HL-60/S4 treated with phorbol 12-myristate 13-acetate at 8.2 ng/mL for 4 days and 3 days (cell line): ENCODE data around the gene ONECUT2.

Experiments used
- in situ Hi-C: fragments of 300-500 bp; cut with MboI; formaldehyde crosslinking; loops from 2 replicates; pipeline ENCODE4 v1.15.0; 2022; ENCODE audit warnings: low sequenced_read_pairs

The ONECUT2 gene

GRCh38 chr18:57431002-57431382, 4.2 kb upstream of the ONECUT2 start:
- in situ Hi-C loops, result no loop called here

- in situ Hi-C loops, result no loop called here
These were observed 3.6 kb upstream of the ONECUT2 start for GRCh38 chr18:57431467-57432080.

- in situ Hi-C loops, result no loop called here
These were observed 3.0 kb upstream of the ONECUT2 start for GRCh38 chr18:57432140-57432539.

GRCh38 chr18:57432751-57433400, 2.3 kb upstream of the ONECUT2 start:
- in situ Hi-C loops, result no loop called here

GRCh38 chr18:57433482-57433881, 1.7 kb upstream of the ONECUT2 start:
- in situ Hi-C loops, result no loop called here

DNA sequence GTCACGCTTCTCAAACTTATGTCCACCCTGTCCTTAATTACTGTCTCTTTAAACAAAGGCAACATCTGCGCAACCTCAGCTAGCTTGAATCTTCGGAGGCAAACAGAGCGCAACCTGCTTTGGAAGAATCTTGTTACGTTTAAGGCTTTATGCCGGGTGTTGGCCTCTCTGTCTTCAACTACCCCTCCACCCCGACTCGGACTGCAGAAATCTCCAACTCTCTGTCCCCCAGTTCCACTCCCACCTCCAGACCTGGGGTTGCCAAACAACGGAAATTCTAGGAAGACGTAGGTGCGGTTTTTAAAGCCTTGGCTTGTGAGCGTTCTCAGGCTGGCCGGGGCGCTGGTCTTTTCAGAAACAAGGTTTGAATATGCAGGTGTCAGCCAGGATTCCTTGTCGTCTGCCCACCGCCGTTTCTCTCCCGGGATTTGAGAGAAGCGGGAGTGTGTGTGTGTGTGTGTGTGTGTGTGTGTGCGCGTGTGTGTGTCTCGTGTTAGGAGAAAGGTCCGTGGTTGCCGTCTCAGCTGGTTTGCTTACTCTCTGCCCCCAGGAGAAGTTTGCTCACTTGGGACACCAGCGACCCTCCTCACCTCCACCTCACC, 1.1 kb upstream of the ONECUT2 start:
- in situ Hi-C loops, result no loop called here

- in situ Hi-C loops, result no loop called here
These were observed 644 bp downstream of the ONECUT2 start for GRCh38 chr18:57435846-57436190.

GRCh38 chr18:57436191-57436964, 1.2 kb downstream of the ONECUT2 start:
- in situ Hi-C loops, result no loop called here

- in situ Hi-C loops, result no loop called here
These were observed 1.8 kb downstream of the ONECUT2 start for GRCh38 chr18:57436965-57437333.

DNA sequence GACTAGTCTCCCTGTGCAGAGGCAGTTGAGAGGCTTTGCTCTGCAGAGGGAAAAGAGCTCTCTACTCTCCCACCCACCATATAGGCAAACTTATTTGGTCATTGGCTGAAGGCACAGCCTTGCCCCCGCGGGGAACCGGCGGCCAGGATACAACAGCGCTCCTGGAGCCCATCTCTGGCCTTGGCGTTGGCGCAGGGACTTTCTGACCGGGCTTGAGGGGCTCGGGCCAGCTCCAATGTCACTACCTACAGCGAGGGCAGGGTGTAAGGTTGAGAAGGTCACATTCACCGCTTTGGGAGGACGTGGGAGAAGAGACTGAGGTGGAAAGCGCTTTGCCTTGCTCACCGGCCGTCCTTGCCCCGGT, 2.2 kb downstream of the ONECUT2 start:
- in situ Hi-C loops, result no loop called here

GRCh38 chr18:57437766-57438671, 2.8 kb downstream of the ONECUT2 start:
- in situ Hi-C loops, result no loop called here

- in situ Hi-C loops, result no loop called here
These were observed 3.8 kb downstream of the ONECUT2 start for GRCh38 chr18:57438743-57439608.

DNA sequence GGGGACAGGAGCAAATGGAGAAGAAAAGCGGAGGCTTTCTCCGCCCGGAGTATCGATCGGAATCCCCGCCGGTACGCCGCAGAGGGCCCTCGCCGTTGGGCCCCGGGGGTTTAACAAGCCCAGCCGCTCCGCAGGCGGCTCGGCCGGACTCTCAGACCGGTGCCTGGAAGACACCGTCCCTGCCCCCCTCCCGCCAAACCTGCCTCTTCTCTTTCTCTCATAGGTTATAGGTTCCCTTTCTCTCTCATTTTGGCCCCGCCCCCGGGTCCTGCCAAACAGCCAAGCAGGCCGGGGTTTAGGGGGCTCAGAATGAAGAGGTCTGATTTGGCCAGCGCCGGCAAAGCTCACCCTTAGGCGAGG, 4.4 kb downstream of the ONECUT2 start:
- in situ Hi-C loops, result no loop called here

GRCh38 chr18:57439985-57440330, 4.8 kb downstream of the ONECUT2 start:
- in situ Hi-C loops, result no loop called here

DNA sequence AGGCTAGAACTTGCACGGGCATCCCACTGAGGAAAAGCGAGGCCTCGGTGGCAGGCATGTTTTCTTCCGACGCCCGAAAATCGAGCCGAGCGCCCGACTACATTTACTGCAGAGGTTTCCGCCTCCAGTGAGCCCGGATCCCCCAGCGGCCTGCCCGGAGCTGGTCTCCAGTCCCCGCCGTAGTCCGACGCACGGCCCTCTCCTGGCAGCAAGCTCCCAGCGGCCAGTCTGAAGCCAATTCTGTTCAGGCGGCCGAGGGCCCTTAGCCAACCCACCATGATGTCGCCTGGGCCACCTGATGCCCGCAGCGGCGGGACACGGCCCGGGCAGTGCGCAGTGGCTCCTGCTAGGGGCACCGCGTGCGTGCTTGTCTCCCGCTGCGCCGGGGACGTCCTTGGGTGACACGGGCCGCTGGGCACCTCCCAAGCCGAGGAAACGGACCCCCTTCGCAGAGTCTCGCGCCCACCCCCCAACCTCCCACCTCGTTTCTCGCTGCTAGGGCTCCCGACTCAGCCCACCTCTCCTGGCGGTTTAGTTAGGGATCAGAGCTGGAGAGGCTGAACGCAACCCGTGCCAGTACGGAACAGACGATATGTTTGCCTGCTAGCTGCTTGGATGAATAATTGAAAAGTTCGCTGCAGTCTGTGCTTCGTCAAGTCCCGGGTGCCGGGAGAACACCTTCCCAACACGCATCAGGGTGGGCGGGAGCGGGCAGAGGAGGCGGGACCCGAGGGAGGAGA, 5.3 kb downstream of the ONECUT2 start:
- in situ Hi-C loops, result no loop called here

DNA sequence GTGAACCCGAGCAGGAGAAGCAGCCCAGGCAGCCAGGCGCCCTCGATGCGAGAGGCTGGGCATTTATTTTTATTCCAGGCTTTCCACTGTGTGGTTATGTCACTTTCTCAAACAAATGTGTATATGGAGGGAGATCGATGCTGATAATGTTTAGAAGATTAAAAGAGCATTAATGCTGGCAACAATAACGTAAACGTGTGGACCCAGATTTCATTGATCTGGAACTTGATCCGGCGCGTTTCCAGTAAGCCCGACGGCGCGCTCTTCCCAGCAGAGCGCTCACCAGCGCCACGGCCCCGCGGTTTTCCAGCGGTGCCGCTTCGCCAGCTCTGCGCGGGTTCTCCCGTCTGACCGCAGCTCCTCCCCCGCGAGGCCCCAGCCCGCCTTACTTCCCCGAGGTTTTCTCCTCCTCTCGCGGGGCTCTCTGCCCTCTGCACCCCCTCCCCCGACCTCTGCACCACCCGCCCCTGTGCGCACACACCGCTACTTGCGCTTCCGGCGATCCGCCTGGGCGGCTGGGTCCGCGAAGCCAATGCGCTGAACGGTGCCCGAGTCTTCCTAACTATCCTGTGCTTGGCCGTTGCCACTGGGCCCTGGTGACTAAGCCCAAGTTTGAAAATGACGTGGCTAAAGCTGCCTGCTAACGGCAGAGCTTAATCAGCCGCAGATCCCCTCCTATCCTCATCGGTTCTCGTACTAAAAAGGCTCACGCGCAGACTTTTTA, 6.1 kb downstream of the ONECUT2 start:
- in situ Hi-C loops, result no loop called here

DNA sequence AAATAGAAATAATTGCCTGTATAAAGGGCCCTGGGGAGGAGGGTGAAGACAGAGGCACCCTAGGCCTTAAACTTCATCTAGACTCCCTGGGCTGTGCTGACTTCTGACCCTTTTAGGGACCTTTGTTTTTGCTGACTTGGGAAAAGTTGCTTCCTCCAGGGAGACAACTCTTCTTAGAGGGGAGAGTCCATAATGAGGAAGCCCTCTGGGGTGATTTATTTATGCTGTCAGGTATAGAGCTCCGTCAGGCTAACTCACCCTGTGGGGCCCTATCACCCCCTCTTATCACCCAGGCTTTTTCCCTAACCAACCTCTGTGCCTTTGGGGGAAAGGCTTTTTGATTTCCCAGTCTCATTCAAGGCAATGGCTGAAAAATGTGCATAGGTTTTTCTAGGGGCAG, 8.1 kb downstream of the ONECUT2 start:
- in situ Hi-C loops, result no loop called here

DNA sequence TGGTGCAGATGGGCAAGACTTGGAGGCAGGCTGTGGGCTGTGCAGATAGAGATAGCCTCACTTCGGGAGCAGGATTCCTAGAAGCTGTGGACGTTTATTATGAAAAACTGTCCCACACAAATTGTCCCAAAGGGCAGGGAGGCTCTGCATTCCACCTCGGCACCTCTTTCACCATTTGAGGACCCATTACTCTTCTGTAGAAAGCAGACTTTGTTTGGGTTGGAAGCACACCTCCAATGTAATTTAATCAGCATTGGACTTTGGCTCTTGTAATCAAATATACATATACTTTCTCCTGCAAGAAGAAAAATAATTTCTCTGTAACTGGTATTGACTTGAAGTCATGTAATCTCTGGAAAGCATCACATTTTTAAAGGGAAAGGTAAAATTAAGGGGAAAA, 8.5 kb downstream of the ONECUT2 start:
- in situ Hi-C loops, result no loop called here

GRCh38 chr18:57444301-57444759, 9.2 kb downstream of the ONECUT2 start:
- in situ Hi-C loops, result no loop called here
